ENCODE results near the gene ONECUT3.

DNA sequence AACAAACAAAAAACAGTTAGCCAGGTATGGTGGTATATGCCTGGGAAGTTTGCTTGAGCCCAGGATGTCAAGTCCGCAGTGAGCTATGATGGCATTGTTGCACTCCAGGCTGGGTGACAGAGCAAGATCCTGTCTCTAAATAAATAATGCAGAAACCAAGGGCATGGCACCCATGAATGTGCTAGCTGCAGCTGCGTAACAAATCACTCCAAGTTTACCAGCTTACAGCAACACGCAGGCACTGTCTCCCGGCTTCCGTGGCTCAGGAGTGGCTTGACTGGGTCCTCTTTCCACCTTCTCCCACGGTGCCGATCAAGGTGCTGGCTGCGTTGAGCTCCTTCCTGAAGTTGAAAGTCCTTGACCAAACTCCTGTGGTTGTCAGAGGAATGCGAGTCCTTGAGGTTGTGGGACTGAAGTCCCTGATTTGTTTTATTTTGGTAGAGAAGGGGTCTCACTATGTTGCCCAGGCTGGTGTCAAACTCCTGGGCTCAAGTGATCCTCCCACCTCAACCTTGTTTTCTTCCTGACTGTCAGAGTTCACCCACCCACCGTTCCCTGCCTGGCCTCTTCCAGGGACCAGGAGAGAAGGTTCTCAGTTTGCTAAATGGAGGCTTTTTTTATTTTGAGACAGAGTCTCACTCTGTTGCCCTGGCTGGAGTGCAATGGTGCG is 13.2 kb upstream of the ONECUT3 start:
- TF ChIP-seq CTCF (IDR thresholded peaks at IDR 0.05) (no peak), POLR2AphosphoS5 (IDR thresholded peaks at IDR 0.05) (no peak)

Data from breast epithelium (tissue), 3 donors.